K562 (cell line): ENCODE data around the gene MARK3. TPM values are rescaled to one million over a fixed set of nuclear protein-coding genes. Genes with fewer than 3 reads are reported as not detected.

Experiments used
- BACH1 ChIP-seq: fragments of 200-800 bp; sonication (Bioruptor generic); IDR thresholded peaks from 2 replicates; pipeline ENCODE4 v1.6.1; 2016; ENCODE audit warnings: missing genetic modification characterization, missing compliant biosample characterization
- CBFB ChIP-seq: sonication (generic); formaldehyde crosslinking; IDR thresholded peaks from 2 replicates; pipeline ENCODE4 v1.4.0; 2020; ENCODE audit warnings: mild to moderate bottlenecking, missing genetic modification reagents
- ERF ChIP-seq: fragments of 450-650 bp; formaldehyde crosslinking; IDR thresholded peaks from 2 replicates; pipeline ENCODE4 v1.4.0; 2020; ENCODE audit warnings: mild to moderate bottlenecking, mixed read lengths
- GTF2A2 ChIP-seq: IDR thresholded peaks from 2 replicates; pipeline ENCODE4 v1.6.1; 2016; ENCODE audit warnings: mild to moderate bottlenecking, missing genetic modification characterization, missing compliant biosample characterization
- HDGF ChIP-seq: fragments of 450-650 bp; IDR thresholded peaks from 2 replicates; pipeline ENCODE4 v1.6.1; 2016
- ILF3 ChIP-seq: fragments of 450-650 bp; IDR thresholded peaks from 2 replicates; pipeline ENCODE4 v1.6.1; 2018; ENCODE audit warnings: antibody characterized with exemption, mild to moderate bottlenecking, moderate library complexity, borderline replicate concordance
- JUNB ChIP-seq: fragments of 450-650 bp; formaldehyde crosslinking; conservative IDR thresholded peaks from 2 replicates; pipeline ENCODE4 v1.4.0; 2020; ENCODE audit warnings: mild to moderate bottlenecking
- MAZ ChIP-seq, 2 experiments: fragments of 450-650 bp in 1 of 2; sonication (generic) in 1 of 2; formaldehyde crosslinking; IDR thresholded peaks in 1 of 2; conservative IDR thresholded peaks in 1 of 2; 2 replicates each; pipeline versions ENCODE4 v1.4.0 to v1.5.0; 2020; ENCODE audit warnings: mild to moderate bottlenecking in 1 of 2, missing genetic modification reagents in 1 of 2
- RBM39 ChIP-seq: fragments of 200-400 bp; formaldehyde crosslinking; optimal IDR thresholded peaks from 2 replicates; pipeline ENCODE3; 2018; ENCODE audit warnings: low read depth, low read length
- SIN3A ChIP-seq, 2 experiments: fragments of 150-350 bp in 1 of 2; IDR thresholded peaks; 2 replicates each; pipeline ENCODE4 v1.6.1; 2011 to 2016; ENCODE audit warnings: borderline replicate concordance in 2 of 2, low read depth in 2 of 2, low read length in 2 of 2, mild to moderate bottlenecking in 2 of 2, moderate library complexity in 2 of 2; ENCODE audit not compliant: control insufficient read depth in 1 of 2
- SNIP1 ChIP-seq: fragments of 450-650 bp; IDR thresholded peaks from 2 replicates; pipeline ENCODE4 v1.7.1; 2017; ENCODE audit warnings: low read depth, mild to moderate bottlenecking
- SRSF7 ChIP-seq: fragments of 200-400 bp; formaldehyde crosslinking; optimal IDR thresholded peaks from 2 replicates; pipeline ENCODE3; 2017; ENCODE audit warnings: mild to moderate bottlenecking, low read depth, low read length
- ZKSCAN8 ChIP-seq: fragments of 200-800 bp; sonication (Bioruptor generic); IDR thresholded peaks from 2 replicates; pipeline ENCODE4 v1.6.1; 2016; ENCODE audit warnings: missing genetic modification characterization, missing compliant biosample characterization
- ZNF134 ChIP-seq: fragments of 250-450 bp; sonication (Bioruptor Pico); conservative IDR thresholded peaks from 2 replicates; pipeline ENCODE4 v1.4.0; 2020
- ZNF316 ChIP-seq: fragments of 450-650 bp; IDR thresholded peaks from 2 replicates; pipeline ENCODE4 v1.6.1; 2016
- ZNF444 ChIP-seq: fragments of 250-450 bp; sonication (Bioruptor Pico); IDR thresholded peaks from 2 replicates; pipeline ENCODE4 v1.4.0; 2020; ENCODE audit warnings: mild to moderate bottlenecking, moderate library complexity
- ZNF551 ChIP-seq: fragments of 250-450 bp; sonication (Bioruptor Pico); IDR thresholded peaks from 2 replicates; pipeline ENCODE4 v1.5.0; 2021; ENCODE audit warnings: mild to moderate bottlenecking, moderate library complexity
- ZNF79 ChIP-seq: fragments of 250-450 bp; sonication (Bioruptor Pico); IDR thresholded peaks from 2 replicates; pipeline ENCODE4 v1.4.0; 2020; ENCODE audit warnings: low read depth, mild to moderate bottlenecking, moderate library complexity
- polyA plus RNA-seq, 8 experiments: library from polyadenylated mRNA; depleted of rRNA in 4 of 8; stranded (reverse) in 5 of 8; unstranded in 3 of 8; fragments of >200 nt; fragmentation: Nextera tagmentation in 2 of 8; fragmentation: Illumina TruSeq in 1 of 8; extraction: Ambion mirVana in 2 of 8; extraction: Trizol in 1 of 8; gene quantifications; 2 replicates each; pipeline versions ENCODE4 v1.2.1 to v1.2.3, GENCODE V29; 2011 to 2014; ENCODE audit warnings: inconsistent platforms in 1 of 8, missing spikeins in 1 of 8
- total RNA-seq, 7 experiments: library from RNA; depleted of rRNA in 6 of 7; stranded (reverse); fragments of >200 nt in 6 of 7; fragmentation: Illumina TruSeq in 2 of 7; extraction: Trizol in 2 of 7; gene quantifications; 2 replicates each; pipeline versions ENCODE4 v1.2.1 to v1.2.3, GENCODE V29; 2011 to 2021; ENCODE audit warnings: low replicate concordance in 1 of 7
- TF ChIP-seq, protein P1 (sequence below): sonication (generic); formaldehyde crosslinking; IDR thresholded peaks from 2 replicates; pipeline ENCODE4 v1.8.0; 2022; ENCODE audit warnings: missing genetic modification reagents, mild to moderate bottlenecking, moderate library complexity, borderline replicate concordance
- TF ChIP-seq, protein P2 (sequence below): fragments of 250-450 bp; sonication (Bioruptor Pico); IDR thresholded peaks from 2 replicates; pipeline ENCODE4 v1.8.0; 2021; ENCODE audit warnings: borderline replicate concordance, mild to moderate bottlenecking, moderate library complexity; ENCODE audit not compliant: poor library complexity, severe bottlenecking
- TF ChIP-seq, protein P3 (sequence below): fragments of 450-650 bp; formaldehyde crosslinking; IDR thresholded peaks from 2 replicates; pipeline ENCODE4 v1.4.0; 2022; ENCODE audit warnings: missing genetic modification characterization
- TF ChIP-seq, protein P4 (sequence below): sonication (generic); formaldehyde crosslinking; IDR thresholded peaks from 2 replicates; pipeline ENCODE4 v1.8.1; 2023; ENCODE audit warnings: mild to moderate bottlenecking, missing genetic modification reagents

The MARK3 gene
- total and polyA plus RNA-seq, 9 of the 15 experiments (the other 6 are each of a cell fraction or from before 2014, with no cell fraction given): 10.1 to 68.7 (median 56.3) TPM

DNA sequence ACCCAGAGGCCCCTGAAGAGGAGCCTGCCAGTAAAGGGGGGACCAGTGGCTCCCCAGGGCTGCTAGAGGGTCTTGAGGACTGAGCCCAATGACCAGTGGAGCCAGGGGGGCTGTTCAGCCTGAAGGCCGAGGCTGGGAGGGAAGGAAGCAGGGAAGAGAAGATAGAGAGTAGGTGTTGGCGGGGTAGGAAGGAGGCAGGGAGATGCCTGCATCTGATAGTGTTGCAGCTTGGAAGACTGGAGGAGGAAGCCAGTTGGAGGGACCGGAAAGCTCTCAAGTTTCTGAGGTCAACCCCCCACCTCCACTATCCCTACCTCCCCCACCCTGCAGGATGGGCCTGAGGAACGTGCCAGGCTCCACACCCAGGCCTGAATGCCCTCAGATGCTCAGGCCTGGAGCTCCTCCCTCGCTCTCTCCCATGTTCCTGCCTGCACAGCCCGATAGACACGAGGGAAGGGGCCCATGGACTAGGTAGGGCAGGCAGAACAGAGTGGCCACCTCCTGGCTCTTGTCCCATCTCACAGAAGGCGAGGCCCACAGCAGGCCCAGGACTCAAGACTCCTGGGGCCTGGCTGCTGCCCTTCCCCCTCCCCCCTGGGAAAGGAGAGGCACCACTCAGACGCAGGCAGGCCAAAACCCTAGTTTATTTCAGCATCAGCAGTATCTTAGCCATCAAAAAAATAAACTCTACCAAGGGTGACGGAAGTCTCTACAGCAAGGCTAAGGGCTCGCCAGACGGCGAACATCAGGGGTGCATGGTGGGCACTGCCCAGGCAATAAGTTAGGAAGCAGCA is 134.0 kb downstream of the MARK3 start (continued):
- TF ChIP-seq ZNF444 (CRISPR knock-in tag): no peak
- TF ChIP-seq HDGF: no peak
- TF ChIP-seq, protein P1, sequence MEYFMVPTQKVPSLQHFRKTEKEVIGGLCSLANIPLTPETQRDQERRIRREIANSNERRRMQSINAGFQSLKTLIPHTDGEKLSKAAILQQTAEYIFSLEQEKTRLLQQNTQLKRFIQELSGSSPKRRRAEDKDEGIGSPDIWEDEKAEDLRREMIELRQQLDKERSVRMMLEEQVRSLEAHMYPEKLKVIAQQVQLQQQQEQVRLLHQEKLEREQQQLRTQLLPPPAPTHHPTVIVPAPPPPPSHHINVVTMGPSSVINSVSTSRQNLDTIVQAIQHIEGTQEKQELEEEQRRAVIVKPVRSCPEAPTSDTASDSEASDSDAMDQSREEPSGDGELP (CRISPR knock-in tag): 0 out of 2 replicates have a peak, but pooled peaks have one; percentile 13
- no peak for TF ChIP-seq ERF (CRISPR knock-in tag)
- TF ChIP-seq BACH1 (tag): no peak
- TF ChIP-seq ZNF316: peak; percentile 42
- TF ChIP-seq ZNF134: no peak
- no peak; a peak in 2 of 4 replicates for TF ChIP-seq MAZ (CRISPR knock-in tag; conservative IDR thresholded peaks at IDR 0.05 in 1 of 2, IDR thresholded peaks at IDR 0.05 in 1 of 2)
- no peak for TF ChIP-seq GTF2A2 (tag)
- no peak for TF ChIP-seq ZNF79 (CRISPR knock-in tag)
- TF ChIP-seq, protein P2, sequence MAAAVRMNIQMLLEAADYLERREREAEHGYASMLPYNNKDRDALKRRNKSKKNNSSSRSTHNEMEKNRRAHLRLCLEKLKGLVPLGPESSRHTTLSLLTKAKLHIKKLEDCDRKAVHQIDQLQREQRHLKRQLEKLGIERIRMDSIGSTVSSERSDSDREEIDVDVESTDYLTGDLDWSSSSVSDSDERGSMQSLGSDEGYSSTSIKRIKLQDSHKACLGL: no peak
- TF ChIP-seq CBFB: no peak
- TF ChIP-seq ZKSCAN8 (CRISPR knock-in tag): no peak
- no peak for TF ChIP-seq ILF3
- TF ChIP-seq, protein P3, sequence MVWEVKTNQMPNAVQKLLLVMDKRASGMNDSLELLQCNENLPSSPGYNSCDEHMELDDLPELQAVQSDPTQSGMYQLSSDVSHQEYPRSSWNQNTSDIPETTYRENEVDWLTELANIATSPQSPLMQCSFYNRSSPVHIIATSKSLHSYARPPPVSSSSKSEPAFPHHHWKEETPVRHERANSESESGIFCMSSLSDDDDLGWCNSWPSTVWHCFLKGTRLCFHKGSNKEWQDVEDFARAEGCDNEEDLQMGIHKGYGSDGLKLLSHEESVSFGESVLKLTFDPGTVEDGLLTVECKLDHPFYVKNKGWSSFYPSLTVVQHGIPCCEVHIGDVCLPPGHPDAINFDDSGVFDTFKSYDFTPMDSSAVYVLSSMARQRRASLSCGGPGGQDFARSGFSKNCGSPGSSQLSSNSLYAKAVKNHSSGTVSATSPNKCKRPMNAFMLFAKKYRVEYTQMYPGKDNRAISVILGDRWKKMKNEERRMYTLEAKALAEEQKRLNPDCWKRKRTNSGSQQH (CRISPR knock-in tag): no peak
- no peak for TF ChIP-seq SNIP1
- no peak for TF ChIP-seq RBM39
- 0 out of 4 replicates have a peak, but pooled peaks of 1 of the 2 experiments have one; percentile 7 for TF ChIP-seq SIN3A (IDR thresholded peaks at IDR 0.05; ENCODE audit: borderline replicate concordance in 2 of 2, control insufficient read depth in 1 of 2, low read depth in 2 of 2, low read length in 2 of 2)
- no peak for TF ChIP-seq SRSF7
- TF ChIP-seq ZNF551 (CRISPR knock-in tag): no peak
- TF ChIP-seq JUNB (CRISPR knock-in tag): no peak
- TF ChIP-seq, protein P4, sequence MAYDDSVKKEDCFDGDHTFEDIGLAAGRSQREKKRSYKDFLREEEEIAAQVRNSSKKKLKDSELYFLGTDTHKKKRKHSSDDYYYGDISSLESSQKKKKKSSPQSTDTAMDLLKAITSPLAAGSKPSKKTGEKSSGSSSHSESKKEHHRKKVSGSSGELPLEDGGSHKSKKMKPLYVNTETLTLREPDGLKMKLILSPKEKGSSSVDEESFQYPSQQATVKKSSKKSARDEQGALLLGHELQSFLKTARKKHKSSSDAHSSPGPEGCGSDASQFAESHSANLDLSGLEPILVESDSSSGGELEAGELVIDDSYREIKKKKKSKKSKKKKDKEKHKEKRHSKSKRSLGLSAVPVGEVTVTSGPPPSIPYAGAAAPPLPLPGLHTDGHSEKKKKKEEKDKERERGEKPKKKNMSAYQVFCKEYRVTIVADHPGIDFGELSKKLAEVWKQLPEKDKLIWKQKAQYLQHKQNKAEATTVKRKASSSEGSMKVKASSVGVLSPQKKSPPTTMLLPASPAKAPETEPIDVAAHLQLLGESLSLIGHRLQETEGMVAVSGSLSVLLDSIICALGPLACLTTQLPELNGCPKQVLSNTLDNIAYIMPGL (CRISPR knock-in tag): no peak
